ENCODE results near the gene TRIP10.
A peak's percentile ranks its signal among the peaks of the same experiment; 100 is the strongest.
"Not testable (repeated sequence)": the region's sequence is repeated elsewhere in the genome, so short reads cannot be mapped to it uniquely, and the experiment has no call there.

TRIP10 gene

DNA sequence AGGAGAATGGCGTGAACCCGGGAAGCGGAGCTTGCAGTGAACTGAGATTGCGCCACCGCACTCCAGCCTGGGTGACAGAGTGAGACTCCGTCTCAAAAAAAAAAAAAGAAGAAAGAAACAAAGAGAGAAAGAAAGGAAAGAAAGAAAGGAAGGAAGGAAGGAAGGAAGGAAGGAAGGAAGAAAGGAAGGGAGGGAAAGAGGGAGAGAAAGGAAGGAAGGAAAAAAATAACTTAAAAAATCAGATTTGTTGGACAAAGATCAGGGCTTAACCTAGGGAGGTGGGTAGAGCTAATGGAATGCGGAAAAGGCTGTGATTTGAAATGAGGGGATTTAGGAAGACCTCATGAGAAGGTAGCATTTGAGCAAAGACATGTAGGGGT, 32.2 kb downstream of the TRIP10 start:
- not testable (repeated sequence) for DNase-seq

DNA sequence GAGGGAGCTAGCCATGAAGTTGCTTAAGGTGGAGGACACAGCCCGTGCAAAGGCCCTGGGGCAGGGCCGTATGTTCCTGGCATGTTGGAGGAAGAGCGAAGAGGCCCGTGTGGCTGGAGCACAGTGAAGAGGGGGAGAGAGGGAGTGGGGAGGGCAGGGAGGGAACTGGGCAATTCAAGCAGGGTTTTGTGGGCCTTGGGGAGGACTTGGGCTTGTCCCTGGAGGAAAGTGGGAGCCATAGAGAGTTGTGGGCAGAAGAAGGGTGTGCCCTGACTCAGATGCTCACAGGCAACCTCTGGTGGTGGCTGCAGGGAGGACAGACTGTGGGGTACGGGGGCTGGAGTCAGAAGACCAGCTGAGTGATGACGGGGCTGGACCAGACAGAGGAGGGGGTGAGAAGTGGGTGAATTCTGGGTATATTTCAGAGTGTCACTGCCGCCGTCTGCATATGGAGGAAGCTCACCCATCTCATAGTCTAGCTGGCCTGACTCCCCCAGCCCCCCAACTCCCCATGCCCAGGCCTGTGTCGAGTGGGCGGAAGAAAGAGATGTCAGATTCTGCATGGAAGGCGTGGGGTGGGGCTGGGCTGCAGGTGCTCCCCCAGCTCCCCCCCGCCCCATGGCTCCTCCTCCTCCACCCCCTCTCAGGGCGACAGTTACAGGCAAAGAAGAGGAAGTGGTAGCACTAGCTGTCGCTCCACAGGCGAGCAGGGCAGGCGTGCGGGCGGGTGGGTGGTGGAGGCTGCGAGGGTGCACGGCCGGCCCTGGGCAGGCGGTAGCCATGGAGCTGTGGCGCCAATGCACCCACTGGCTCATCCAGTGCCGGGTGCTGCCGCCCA, 32.8 kb downstream of the TRIP10 start, which contains the start of gene VAV1:
Gene VAV1, plus strand, starts transcription at position 681 of the 838 bp plus-strand sequence. Its CDS starts 100 bp downstream, at position 781.
- DNase-seq = no peak

DNA sequence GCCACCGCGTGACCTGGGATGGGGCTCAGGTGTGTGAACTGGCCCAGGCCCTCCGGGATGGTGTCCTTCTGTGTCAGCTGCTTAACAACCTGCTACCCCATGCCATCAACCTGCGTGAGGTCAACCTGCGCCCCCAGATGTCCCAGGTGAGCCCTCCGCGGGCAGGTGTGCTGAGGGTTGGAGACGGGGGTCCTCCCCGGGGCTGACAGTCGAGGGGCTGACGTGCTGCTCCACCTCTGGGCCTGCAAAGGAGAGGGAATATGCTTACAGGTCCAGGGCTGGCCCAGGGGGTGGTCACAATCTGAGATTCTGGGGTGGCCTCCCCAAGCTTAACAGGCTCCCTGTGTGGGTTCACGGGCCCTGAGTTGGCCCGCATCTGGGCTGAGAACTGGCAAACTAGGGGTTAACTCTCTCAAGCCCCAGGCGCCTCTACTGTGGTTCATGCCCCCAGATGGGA, 33.4 kb downstream of the TRIP10 start:
- no peak for DNase-seq

DNA sequence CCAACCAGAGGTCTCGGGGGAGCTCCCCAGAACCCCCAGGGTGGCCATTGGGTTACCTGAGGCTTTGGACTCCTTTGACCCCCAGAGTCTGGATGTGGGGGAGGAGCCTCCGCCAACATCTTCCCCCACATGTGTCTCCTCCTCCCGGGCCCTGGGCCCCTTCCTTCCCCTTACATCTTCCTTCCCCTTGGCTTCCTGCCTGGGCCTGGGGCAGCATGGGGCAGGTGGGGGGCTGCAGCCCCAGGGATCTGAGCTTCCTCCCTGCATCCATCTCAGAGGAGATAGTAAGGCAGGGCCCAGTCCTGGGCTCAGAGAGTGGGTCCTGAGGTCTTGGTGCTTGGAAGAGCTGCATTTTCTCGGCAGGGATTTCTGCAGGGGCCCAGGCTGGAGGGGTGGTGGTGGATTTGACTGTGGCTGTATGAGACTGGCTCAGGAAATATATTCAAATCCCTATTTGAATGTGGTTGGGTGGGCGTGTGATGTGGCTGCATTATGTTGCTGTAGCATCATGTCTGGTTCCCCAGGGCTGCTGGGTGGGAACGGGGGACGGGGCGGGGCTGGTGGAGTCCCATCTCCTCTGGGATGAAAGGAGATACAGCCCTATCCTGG, 33.9 kb downstream of the TRIP10 start:
- no peak for DNase-seq

DNA sequence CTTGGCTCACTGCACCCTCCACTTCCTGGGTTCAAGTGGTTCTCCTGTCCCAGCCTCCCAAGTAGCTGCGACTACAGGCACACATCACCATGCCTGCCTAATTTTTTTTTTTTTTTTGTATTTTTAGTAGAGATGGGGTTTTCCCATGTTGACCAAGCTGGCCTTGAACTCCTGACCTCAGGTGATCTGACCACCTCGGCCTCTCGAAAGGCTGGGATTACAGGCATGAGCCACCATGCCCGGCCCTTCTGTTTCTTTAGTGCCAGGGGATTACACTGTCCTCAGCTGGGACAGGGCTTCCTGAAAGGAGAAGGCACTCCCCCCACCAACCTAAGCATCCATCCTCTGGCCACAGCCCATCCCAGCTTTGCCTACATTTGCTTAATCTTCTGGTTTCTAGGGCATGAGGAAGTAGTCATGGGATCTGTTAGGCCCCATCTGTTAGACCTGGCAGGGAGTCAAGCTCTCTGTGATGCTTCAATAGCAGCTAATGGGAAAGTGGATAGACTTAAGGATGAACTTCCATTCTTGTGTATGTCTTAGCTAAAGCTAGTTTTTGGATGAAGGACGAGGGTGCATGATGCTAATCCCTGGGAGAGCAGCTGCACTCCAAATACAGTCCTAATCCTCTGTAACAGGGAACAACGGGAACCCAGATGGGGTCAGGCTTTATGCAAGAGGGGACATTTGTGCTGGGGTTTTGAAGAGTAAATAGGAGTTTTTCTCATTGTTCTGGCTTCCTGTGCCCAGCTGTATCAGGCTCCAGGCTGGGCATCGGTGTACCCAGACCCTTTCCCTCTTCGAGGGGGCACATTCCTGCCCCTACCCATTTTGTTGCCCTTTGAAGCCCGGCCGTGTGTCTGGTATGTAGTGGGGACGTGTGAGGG, 35.6 kb downstream of the TRIP10 start:
- DNase-seq = no peak

DNA sequence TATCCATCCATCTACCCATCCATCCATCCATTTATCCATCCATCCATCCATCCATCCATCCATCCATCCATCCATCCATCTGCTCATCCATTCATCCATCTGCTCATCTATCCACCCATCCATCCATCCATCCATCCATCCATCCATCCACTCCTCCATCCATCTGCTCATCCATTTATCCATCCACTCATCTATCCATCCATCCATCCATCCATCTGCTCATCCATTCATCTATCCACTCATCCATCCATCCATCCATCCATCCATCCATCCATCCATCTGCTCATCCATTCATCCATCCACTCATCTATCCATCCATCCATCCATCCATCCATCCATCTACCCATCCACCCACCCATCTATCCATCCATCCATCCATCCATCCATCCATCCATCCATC, 36.6 kb downstream of the TRIP10 start:
- DNase-seq = not testable (repeated sequence)

DNA sequence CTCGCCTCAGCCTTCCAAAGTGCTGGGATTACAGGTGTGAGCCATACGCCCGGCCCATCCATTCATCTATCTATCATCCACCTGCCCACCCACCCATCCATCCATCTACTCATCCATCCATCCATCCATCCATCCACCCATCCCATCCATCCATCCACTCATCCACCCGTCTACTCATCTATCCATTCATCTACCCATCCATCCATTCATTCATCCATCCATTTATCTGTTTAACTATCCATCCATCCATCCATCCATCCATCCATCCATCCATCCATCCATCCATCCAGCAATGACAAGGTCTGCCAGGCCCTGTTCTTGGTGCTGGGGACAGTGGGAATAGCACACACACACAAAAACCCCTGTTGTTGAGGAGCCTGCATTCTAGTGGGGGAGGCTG, 37.5 kb downstream of the TRIP10 start:
- DNase-seq = no peak

DNA sequence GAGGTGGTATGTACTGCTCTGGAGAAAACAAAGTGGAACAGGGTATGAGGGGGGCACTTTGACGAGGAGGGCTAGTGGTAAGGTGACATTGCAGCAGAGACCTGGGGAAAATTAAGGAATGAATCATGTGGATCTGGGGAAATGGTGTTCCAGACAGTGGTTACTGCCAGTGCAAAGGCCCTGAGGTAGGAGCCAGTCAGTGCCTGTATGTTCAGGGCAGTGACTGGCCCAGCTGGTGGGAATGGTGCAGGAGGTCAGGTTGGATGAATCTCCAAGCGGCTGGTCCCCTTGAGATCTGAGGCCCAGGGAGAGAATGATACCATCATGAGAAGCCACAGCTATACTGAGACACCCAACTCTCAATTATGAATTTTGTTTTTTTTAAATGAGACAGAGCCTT, 38.0 kb downstream of the TRIP10 start:
- DNase-seq = no peak

DNA sequence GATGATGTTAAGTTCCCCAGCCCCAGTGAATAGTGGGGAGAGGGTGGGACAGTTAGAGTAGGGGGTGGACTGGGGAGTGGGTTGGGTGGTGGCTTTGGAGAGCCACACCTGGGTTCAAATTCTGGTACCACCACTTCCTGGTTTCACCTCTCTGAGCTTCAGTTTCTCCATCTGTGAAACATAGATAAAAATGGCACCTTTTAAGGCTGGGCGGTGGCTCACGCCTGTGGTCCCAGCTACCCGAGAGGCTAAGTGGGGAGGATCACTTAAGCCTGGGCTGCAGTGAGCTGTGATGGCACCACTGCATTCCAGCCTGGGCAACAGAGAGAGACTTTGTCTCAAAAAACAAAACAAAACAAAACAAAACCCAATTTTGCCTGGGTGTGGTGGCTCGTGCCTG, 38.9 kb downstream of the TRIP10 start:
- DNase-seq = no peak

DNA sequence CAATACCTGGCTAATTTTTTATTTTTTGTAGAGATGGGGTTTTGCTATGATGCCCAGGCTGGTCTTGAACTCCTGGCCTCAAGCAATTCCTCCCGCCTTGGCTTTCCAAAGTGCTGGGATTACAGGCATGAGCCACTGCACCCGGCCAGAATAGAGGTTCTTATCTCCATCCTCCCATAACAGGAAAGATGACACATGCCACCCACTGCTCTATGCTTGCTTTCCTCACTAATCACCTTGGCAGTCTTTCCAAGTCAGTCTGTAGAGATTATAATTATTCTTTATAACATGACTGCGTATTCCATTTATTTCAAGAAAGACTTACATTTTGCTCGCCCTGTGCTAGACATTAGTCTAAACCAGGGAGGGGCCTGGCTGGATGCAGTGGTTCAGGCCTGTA, 39.7 kb downstream of the TRIP10 start:
- peak; percentile 2 for DNase-seq

DNA sequence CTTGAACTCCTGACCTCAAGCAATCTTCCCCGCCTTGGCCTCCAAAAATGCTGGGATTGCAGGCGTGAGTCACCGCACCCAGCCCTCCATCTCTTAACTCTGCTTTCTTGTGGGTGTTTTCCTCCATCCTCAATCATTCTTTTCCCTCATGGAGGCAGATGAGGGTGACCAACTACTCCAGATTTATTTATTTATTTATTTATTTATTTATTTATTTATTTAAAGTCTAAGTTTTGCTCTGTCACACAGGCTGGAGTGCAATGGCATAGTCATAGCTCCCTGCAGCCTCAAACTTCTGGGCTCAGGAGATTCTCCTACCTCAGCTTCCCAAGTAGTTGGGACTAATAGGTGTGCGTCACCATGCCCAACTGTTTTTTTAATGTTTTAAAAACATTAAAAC, 47.9 kb downstream of the TRIP10 start:
- no peak for DNase-seq

DNA sequence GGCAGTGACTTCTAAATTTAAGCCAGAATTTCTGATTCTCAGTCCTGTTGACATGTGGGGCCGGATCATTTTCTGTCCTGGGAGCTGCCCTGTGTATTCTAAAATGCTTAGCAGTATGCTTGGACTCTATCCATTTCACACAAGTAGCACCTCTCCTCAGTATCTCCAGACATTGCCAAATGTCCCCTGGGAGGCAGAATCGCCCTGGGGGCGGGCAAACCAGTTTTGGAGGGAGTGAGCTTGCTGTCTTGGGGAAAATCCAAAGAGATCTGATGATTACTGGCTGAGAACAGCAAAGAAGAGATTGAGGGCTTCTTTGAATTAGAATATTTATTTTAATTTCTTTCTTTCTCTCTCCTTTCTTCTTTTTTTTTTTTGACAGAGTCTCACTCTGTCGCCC, 49.4 kb downstream of the TRIP10 start:
- DNase-seq = no peak

DNA sequence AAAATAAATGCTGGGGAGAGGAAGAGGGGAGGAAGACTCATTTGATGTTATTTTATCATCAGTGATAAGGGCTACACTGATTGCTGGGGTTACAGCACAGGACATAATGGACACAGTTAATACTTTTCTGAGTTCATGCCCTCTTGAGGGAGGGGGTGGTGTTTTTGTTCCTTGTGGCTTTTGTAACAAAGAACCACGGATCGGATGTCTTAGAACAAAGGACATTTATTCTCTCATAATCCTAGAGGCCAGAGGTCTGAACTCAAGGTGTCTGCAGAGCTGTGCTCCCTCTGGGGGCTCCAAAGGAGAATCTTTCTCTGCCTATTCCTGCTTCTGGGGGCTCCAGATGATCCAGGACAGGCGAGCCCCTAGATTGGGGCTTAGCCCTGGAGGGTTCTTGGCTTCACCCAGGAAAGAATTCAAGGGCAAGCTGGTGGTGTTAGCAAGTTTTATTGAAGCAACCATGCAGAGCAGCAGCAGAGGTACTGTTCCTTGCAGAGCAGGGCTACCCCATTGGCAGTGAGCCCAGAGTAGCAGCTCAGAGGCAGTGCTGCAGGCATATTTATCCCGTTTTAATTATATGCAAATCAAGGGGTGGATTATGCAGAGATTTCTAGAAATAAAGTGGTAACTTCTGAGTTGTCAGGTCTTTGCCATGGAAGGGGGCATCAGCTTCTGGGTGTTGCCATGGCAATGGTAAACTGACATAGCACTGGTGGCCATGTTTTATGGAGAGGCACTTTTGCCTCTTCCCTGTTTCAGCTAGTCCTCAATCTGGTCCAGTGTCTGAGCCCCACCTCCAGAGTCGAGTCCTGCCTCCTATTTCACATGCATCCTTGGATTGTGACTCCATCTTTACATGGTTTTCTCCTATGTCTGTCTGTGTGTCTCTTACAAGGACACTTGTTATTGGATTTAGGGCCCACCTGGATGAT, 51.0 kb downstream of the TRIP10 start:
- no peak for DNase-seq

DNA sequence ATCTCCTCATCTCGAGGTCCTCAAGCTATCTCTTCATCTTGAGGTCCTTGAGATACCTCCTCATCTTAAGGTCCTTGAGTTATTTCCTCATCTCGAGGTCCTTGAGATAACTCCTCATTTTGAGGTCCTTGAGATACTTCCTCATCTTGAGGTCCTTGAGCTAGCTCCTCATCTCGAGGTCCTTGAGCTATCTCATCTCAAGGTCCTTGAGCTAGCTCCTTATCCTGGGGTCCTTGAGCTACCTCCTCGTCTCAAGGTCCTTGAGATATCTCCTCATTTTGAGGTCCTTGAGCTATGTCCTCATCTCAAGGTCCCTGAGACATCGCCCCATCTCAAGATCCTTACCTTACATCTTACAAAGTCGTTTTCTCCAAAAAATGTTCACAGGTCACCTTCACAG, 51.8 kb downstream of the TRIP10 start:
- DNase-seq = no peak

DNA sequence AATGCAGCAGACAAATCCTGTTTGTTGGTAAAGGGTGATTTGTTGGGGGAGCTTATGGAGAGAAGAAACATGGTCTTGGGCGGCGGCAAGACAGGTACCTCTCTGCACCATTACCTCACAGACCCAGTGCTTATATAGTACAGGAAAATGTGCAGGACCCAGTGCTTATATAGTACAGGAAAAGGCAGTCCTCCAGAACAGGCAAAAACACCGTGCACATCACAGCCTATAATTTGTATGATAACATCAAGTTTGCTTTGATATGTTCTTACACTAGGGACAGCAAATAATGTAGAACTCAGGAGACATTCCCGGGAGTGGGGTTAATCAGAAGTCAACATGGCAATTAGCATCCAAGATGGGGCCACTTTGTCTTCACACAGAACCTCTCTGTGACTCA, 53.9 kb downstream of the TRIP10 start:
- no peak for DNase-seq

DNA sequence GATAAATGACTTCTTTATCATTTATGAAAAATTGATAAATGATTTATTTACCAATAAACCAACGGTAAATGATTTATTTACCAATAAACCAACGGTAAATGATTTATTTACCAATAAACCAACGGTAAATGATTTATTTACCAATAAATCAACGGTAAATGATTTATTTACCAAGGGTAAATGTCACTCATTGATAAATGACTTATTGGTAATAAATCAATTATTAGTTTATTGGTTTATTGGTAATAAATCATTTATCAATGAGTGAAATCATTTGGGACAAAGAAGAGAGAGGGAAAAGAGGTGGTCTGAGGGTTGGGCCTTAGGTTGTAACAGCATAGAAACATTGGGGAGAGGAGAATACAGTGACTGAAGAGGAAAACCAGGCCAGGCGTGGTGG, 54.5 kb downstream of the TRIP10 start:
- no peak for DNase-seq

DNA sequence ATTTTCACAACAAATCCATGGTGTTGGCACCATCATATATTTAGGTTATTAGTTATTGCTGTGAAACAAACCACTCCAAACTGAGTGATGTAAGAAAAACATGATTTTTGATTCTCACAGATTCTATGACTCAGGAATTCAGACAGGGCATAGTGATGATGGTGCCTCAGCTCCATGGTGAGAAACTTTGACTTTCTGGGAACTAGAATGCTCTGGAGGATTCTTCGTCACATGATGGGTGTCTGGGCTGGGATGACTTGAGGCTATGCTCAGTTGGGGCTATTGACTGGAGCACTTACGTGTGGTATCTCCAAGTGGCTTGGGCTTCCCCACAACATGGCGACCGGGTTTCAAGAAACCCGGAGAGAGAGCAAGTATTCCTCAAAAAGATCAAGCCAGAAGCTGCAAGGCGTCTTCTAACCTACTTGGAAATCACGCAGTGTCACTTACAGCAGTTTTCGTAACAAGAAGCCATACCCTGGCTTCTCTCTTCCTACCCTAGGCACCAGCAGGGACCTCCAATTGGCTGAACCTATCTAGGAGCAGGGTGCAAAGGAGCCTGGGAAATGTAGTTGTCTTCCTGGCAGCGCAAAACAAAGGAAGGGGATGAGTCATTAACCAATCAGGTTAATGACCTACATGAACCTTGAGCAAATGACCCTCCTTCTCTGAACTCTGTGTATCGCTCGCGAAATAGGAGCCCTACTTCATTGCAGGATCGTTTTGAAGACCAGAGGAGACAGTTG, 55.4 kb downstream of the TRIP10 start:
- no peak for DNase-seq

DNA sequence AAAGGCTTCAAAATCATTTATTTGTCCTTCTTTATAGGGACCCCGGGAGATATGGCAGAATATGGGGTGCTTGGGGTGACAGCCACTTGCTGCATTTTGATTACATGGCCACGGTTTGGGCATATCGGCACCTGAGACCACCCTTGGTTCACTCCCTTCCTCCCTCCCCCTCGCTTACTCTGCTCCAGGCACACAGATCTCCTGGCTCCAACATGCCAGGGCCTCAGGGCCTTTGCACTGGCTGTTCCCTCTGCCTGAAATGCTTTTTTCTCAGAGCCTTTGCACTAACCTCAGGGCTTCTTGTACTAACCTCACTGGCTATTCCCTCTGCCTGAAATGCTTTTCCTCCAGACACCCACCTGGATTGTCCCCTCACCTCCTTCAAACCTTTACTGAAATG, 56.8 kb downstream of the TRIP10 start:
- no peak for DNase-seq

DNA sequence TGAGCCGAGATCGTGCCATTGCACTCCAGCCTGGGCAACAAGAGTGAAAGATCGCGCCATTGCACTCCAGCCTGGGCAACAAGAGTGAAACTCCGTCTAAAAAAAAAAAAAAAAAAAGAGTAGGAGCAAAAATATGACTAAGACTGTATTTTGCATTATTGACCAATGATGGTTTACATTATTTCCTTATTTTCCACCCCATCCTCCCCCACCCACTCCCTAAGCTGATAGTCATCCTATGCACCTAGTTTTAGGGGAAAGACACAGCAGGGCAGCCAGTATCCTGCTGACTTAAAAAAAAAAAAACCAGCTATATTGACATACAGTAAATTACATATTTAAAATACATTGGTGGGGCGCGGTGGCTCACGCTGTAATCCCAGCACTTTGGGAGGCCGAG, 58.2 kb downstream of the TRIP10 start:
- DNase-seq = no peak

DNA sequence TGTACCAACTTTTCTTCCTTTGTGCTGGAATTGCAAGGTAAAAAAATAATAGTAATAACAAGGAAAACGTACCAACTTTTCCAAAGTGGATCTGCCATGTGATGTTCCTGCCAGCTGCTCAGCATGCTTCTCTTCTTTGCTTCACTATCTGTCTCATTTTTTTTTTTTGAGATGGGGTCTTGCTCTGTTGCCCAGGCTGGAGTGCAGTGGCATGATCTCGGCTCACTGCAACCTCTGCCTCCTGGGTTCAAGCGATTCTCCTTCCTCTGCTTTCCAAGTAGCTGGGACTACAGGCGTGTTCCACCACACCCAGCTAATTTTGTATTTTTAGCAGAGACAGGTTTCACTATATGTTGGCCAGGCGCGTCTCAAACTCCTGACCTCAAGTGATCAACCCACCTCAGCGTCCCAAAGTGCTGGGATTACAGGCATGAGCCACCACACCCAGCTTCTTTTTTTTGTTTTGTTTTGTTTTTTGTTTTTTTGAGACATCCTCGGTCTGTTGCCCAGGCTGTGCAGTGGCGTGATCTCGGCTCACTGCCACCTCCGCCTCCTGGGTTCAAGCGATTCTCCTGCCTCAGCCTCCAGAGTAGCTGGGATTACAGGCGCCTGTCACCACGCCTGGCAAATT, 60.8 kb downstream of the TRIP10 start:
- DNase-seq = not testable (repeated sequence)

DNA sequence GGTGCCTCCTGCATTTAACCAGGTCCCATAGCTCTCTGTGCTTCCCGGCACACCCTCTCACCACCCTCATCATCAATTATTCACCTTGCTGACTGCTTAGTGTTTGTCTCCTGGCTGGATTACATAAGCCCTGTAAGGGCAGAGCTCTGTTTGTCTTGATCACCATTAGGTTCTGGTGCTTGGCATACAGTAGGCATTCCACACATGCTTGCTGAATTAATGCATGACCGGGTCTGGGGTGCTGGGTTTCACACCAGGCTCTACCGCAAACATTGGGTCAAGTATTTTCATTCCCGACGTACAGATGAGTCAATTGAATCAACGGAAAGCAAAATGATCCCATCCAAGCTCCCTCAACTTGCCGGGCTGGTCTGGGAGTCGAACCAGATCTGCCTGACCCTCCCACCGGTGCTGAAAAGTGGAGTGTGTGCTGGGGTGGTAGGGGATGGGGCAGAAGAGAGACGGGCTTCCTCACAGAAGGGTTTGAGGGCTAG, 61.6 kb downstream of the TRIP10 start:
- DNase-seq = no peak
